Retina (tissue), 1 donor: ENCODE results near the gene HABP4.

Source experiments
- DNase-seq: peaks from one replicate; pipeline ENCODE4 v3.0.0-alpha.2; 2016

HABP4 gene

DNA sequence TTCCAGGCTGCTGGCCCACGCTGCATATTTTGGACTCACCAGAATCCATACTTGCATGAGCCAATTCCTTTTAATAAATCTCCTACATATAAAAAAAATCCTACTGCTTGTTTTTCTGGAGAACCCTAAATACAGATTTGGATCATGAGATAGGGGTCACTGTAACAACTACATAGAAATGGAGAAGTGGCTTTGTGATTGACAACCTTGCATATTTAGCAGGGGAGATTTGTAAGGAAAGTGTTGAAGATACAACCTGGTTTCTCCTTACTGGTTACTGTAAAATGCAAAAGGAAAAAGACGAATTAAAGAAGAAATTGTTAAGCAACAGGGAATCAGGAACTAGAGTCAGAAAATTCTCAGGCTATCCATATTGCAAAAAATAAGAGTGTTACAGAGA lies 74.8 kb downstream of the HABP4 start:
- no peak for DNase-seq

GRCh38 chr9:96532173-96532572 lies 82.2 kb downstream of the HABP4 start:
- no peak for DNase-seq

- no peak for DNase-seq
These were observed 90.1 kb downstream of the HABP4 start for GRCh38 chr9:96540106-96540505.
